ENCODE data around the gene SLC34A3. TPM values are rescaled to one million over a fixed set of nuclear protein-coding genes. Genes with fewer than 3 reads are reported as not detected.

The SLC34A3 gene
- total RNA-seq, 1 donor from 2014 or later, result 0.09 TPM

DNA sequence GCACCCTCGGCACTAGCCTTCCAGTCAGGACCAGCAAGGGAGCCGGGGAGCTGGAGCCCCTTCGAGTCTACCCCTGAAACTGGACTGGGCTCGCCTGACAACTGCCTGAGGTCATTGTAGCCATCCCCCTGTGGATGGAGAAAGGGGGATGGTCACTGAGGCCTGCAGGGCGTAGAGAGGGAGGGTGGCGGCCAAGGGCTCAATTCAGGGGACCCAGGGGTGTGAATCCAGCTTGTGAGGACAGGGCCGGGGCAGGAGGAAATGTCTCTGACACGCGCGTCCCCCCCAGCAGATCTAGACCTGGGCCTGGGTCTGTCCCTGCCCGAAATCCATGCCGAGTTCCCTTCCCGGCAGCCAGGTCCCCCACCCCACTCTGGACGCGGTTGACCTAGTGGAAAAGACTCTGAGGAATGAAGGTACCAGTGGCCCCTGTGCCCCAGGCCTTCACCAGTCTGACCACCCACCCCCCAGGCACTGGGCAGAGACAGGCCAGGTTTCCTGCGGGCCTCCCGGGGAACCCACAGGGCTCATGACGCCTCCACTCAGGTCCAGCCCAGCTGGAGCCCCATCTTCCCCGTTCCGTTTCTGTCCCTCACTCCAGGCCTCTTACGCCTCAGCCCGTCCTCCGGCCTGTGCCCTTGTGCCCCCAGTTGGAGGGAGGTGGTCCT, 805 bp downstream of the SLC34A3 start:
- no peak for DNase-seq (ENCODE audit: low read depth)
- H3K9ac ChIP-seq (ENCODE audit: low read length), result no peak overlapping the region
- no peak overlapping the region for H3K4me3 Mint-ChIP-seq (ENCODE audit: unreplicated experiment)
- peaks cover 11% of the 10 kb centered on the region for H3K4me1 ChIP-seq (ENCODE audit: insufficient read depth, low read length)
- H3K36me3 Mint-ChIP-seq (ENCODE audit: low read depth, unreplicated experiment), result no peaks in the 10 kb centered on the region
- no peak overlapping the region for H3K27ac ChIP-seq (ENCODE audit: low read depth, low read length)
- no peak overlapping the region for H3K4me2 ChIP-seq (ENCODE audit: low read length)
- H3K9me3 Mint-ChIP-seq (ENCODE audit: unreplicated experiment), result no peaks in the 10 kb centered on the region
- H3K27ac Mint-ChIP-seq (ENCODE audit: unreplicated experiment), result no peak overlapping the region
- H3K9me3 ChIP-seq (ENCODE audit: insufficient read depth, low read depth, low read length), result no peaks in the 10 kb centered on the region
- no peak for TF ChIP-seq EZH2 (IDR thresholded peaks at IDR 0.05; ENCODE audit: insufficient read depth, low read length)
- TF ChIP-seq, protein P1, sequence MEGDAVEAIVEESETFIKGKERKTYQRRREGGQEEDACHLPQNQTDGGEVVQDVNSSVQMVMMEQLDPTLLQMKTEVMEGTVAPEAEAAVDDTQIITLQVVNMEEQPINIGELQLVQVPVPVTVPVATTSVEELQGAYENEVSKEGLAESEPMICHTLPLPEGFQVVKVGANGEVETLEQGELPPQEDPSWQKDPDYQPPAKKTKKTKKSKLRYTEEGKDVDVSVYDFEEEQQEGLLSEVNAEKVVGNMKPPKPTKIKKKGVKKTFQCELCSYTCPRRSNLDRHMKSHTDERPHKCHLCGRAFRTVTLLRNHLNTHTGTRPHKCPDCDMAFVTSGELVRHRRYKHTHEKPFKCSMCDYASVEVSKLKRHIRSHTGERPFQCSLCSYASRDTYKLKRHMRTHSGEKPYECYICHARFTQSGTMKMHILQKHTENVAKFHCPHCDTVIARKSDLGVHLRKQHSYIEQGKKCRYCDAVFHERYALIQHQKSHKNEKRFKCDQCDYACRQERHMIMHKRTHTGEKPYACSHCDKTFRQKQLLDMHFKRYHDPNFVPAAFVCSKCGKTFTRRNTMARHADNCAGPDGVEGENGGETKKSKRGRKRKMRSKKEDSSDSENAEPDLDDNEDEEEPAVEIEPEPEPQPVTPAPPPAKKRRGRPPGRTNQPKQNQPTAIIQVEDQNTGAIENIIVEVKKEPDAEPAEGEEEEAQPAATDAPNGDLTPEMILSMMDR (IDR thresholded peaks at IDR 0.05; ENCODE audit: insufficient read depth, low read depth, low read length), result no peak
- no peaks in the 10 kb centered on the region for H3K4me1 Mint-ChIP-seq (ENCODE audit: low read depth, unreplicated experiment)
- H3K27me3 Mint-ChIP-seq (ENCODE audit: low read depth, unreplicated experiment), result no peaks in the 10 kb centered on the region
- H4K20me1 ChIP-seq (ENCODE audit: insufficient read depth, low read length), result no peaks in the 10 kb centered on the region
- no peaks in the 10 kb centered on the region for H3K27me3 ChIP-seq (ENCODE audit: insufficient read depth, low read length)
- FAIRE-seq, result no peak
- no peaks in the 10 kb centered on the region for H3K36me3 ChIP-seq (ENCODE audit: insufficient read depth, low read length)
- no peak overlapping the region for H2AFZ ChIP-seq (ENCODE audit: low read depth, low read length)
- no peaks in the 10 kb centered on the region for H3K79me2 ChIP-seq (ENCODE audit: insufficient read depth, low read length)
- no peak overlapping the region for H3K4me3 ChIP-seq (ENCODE audit: insufficient read depth, low read depth, low read length)

DNA sequence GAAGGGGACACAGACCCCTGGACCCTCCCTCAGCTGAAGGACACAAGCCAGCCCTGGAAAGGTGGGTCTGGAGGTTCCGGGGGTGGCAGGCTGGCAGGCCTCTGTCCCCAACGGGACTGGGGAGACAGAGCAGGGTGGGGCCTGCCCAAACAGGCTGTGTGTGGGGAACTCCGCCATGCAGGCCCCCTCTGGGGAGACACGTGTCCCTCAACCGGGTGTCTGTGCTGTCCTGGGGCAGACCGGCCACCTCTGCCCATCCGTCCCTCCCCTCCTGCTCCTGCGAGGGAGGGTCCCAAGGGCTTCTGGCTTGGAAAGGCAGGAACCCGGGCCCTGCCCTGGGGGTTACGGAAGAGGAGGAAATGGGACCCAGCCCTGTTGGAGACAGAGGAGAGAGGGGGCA, 1.4 kb downstream of the SLC34A3 start:
- Histone ChIP-seq H3K27ac (ENCODE audit: low read depth, low read length) (no peak overlapping the region), H3K4me3 (ENCODE audit: insufficient read depth, low read depth, low read length) (no peak overlapping the region), H2AFZ (ENCODE audit: low read depth, low read length) (no peak overlapping the region)

DNA sequence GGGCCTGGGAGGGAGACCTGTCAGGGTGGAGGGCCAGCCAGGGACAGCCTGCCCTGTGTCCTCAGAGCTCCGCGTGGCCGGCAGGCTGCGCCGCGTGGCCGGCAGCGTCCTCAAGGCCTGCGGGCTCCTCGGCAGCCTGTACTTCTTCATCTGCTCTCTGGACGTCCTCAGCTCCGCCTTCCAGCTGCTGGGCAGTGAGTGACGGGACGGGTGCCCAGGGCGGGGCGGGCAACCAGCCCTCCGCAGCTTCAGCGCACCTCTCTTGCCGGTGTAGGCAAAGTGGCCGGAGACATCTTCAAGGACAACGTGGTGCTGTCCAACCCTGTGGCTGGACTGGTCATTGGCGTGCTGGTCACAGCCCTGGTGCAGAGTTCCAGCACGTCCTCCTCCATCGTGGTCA, 1.8 kb downstream of the SLC34A3 start:
- H3K36me3 ChIP-seq (ENCODE audit: insufficient read depth, low read length), result no peaks in the 10 kb centered on the region
- Mint-ChIP-seq H3K4me1 (ENCODE audit: low read depth, unreplicated experiment) (no peaks in the 10 kb centered on the region), H3K9me3 (ENCODE audit: unreplicated experiment) (no peaks in the 10 kb centered on the region), H3K27me3 (ENCODE audit: low read depth, unreplicated experiment) (no peaks in the 10 kb centered on the region), H3K36me3 (ENCODE audit: low read depth, unreplicated experiment) (no peaks in the 10 kb centered on the region), H3K4me3 (ENCODE audit: unreplicated experiment) (no peak overlapping the region), H3K27ac (ENCODE audit: unreplicated experiment) (no peak overlapping the region)
- no peaks in the 10 kb centered on the region for H3K79me2 ChIP-seq (ENCODE audit: insufficient read depth, low read length)
- TF ChIP-seq, protein P1 (IDR thresholded peaks at IDR 0.05; ENCODE audit: insufficient read depth, low read depth, low read length), result no peak
- TF ChIP-seq EZH2 (IDR thresholded peaks at IDR 0.05; ENCODE audit: insufficient read depth, low read length), result no peak
- H3K4me2 ChIP-seq (ENCODE audit: low read length), result no peak overlapping the region
- H2AFZ ChIP-seq (ENCODE audit: low read depth, low read length), result no peak overlapping the region
- peaks cover 8% of the 10 kb centered on the region for H4K20me1 ChIP-seq (ENCODE audit: insufficient read depth, low read length)
- no peak for DNase-seq (ENCODE audit: low read depth)
- H3K27ac ChIP-seq (ENCODE audit: low read depth, low read length), result no peak overlapping the region
- H3K9ac ChIP-seq (ENCODE audit: low read length), result no peak overlapping the region
- FAIRE-seq, result no peak
- H3K9me3 ChIP-seq (ENCODE audit: insufficient read depth, low read depth, low read length), result no peaks in the 10 kb centered on the region
- H3K27me3 ChIP-seq (ENCODE audit: insufficient read depth, low read length), result no peaks in the 10 kb centered on the region
- H3K4me3 ChIP-seq (ENCODE audit: insufficient read depth, low read depth, low read length), result no peak overlapping the region
- peaks cover 2% of the 10 kb centered on the region for H3K4me1 ChIP-seq (ENCODE audit: insufficient read depth, low read length)

More for the DNA sequence above, 1.4 kb downstream of the SLC34A3 start:
- Histone ChIP-seq H3K79me2 (ENCODE audit: insufficient read depth, low read length) (no peaks in the 10 kb centered on the region), H3K27me3 (ENCODE audit: insufficient read depth, low read length) (no peaks in the 10 kb centered on the region), H3K36me3 (ENCODE audit: insufficient read depth, low read length) (no peaks in the 10 kb centered on the region), H3K9ac (ENCODE audit: low read length) (no peak overlapping the region), H3K4me2 (ENCODE audit: low read length) (no peak overlapping the region), H3K4me1 (ENCODE audit: insufficient read depth, low read length) (peaks cover 6% of the 10 kb centered on the region), H3K9me3 (ENCODE audit: insufficient read depth, low read depth, low read length) (no peaks in the 10 kb centered on the region), H4K20me1 (ENCODE audit: insufficient read depth, low read length) (peaks cover 4% of the 10 kb centered on the region)
- no peak overlapping the region for H3K27ac Mint-ChIP-seq (ENCODE audit: unreplicated experiment)
- TF ChIP-seq, protein P1 (IDR thresholded peaks at IDR 0.05; ENCODE audit: insufficient read depth, low read depth, low read length), result no peak
- no peak for TF ChIP-seq EZH2 (IDR thresholded peaks at IDR 0.05; ENCODE audit: insufficient read depth, low read length)
- no peaks in the 10 kb centered on the region for H3K27me3 Mint-ChIP-seq (ENCODE audit: low read depth, unreplicated experiment)
- H3K4me3 Mint-ChIP-seq (ENCODE audit: unreplicated experiment), result no peak overlapping the region
- FAIRE-seq, result no peak
- no peaks in the 10 kb centered on the region for H3K36me3 Mint-ChIP-seq (ENCODE audit: low read depth, unreplicated experiment)
- DNase-seq (ENCODE audit: low read depth), result no peak
- no peaks in the 10 kb centered on the region for H3K9me3 Mint-ChIP-seq (ENCODE audit: unreplicated experiment)
- H3K4me1 Mint-ChIP-seq (ENCODE audit: low read depth, unreplicated experiment), result no peaks in the 10 kb centered on the region
